ENCODE results near the gene GMCL2.

Gene GMCL2

DNA sequence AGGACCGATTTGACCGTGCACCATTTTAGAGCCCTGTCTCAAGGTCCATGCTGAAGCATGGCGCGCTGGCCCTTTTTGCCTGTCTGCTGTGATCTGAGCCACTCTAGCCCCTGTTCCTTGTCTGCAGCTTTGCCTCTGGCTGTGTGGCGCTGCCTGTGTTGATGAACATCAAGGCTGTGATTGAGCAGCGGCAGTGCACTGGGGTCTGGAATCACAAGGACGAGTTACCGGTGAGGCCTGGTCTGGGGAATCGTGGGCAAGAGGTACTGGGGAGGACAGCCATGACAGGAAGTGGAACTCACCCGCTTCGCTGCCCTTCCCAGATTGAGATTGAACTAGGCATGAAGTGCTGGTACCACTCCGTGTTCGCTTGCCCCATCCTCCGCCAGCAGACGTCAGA lies 39.8 kb downstream of the GMCL2 start:
- no peaks in the 10 kb centered on the region for H3K27me3 ChIP-seq (ENCODE audit: control insufficient read depth in 2 of 2, insufficient read depth in 2 of 2, low read length in 2 of 2)
- no peaks in the 10 kb centered on the region for H3K9me3 ChIP-seq (ENCODE audit: control insufficient read depth in 2 of 2, low read length in 2 of 2)
- H3K27ac ChIP-seq (ENCODE audit: low read depth in 2 of 2, low read length in 2 of 2) = no peak overlapping the region
- no peak overlapping the region for H3K4me3 ChIP-seq (ENCODE audit: low read length in 2 of 2)
- H3K36me3 ChIP-seq (ENCODE audit: control insufficient read depth in 2 of 2, insufficient read depth in 2 of 2, low read length in 2 of 2) = peaks cover 56 to 69% of the 10 kb centered on the region in 2 donors
- H3K4me1 ChIP-seq (ENCODE audit: control insufficient read depth in 2 of 2, insufficient read depth in 2 of 2, low read length in 2 of 2) = peaks cover 0 to 2% of the 10 kb centered on the region in 2 donors
- no peak overlapping the region for H3K9ac ChIP-seq (ENCODE audit: low read depth in 1 of 2, low read length in 2 of 2)

DNA sequence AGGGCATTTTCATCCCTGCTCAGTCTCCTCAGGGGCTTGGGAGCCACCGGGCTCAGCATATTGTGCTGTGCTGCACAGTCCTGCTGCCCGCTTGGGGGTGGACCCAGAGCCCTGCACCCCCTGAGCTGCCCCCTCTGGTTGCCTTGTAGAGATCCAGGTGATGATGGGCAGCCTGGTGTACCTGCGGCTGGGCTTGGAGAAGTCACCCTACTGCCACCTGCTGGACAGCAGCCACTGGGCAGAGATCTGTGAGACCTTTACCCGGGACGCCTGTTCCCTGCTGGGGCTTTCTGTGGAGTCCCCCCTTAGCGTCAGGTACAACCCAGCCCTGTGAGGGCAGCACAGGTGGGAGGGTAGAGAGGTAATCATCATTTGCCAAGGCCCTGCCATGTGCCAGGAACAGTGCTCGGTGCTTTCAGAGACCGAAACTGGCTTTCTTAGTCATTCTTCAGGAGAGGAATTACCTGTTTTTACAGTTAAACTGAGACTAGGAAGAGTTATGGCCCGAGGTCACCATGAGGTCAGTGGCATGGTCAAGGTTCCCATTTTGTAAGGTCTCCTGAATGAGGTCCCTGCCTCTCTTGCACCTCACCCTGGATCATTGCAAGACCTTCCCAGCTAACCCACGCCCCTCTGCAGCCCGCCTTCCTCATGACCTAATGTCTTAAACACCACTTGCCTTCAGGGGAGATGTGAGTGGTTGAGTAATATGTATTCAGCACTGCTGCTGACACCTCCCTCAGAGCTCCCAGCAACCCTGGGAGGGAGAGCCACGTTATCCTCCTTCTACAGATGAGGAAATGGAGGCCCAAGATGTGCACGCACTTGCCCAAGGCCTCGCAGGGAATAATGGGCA lies 41.0 kb downstream of the GMCL2 start:
- no peak overlapping the region for H3K27ac ChIP-seq (ENCODE audit: low read depth in 2 of 2, low read length in 2 of 2)
- no peaks in the 10 kb centered on the region for H3K4me1 ChIP-seq (ENCODE audit: control insufficient read depth in 2 of 2, insufficient read depth in 2 of 2, low read length in 2 of 2)
- no peaks in the 10 kb centered on the region for H3K9me3 ChIP-seq (ENCODE audit: control insufficient read depth in 2 of 2, low read length in 2 of 2)
- H3K36me3 ChIP-seq (ENCODE audit: control insufficient read depth in 2 of 2, insufficient read depth in 2 of 2, low read length in 2 of 2) = peaks cover 61 to 73% of the 10 kb centered on the region in 2 donors
- H3K4me3 ChIP-seq (ENCODE audit: low read length in 2 of 2) = no peak overlapping the region
- H3K9ac ChIP-seq (ENCODE audit: low read depth in 1 of 2, low read length in 2 of 2) = no peak overlapping the region
- H3K27me3 ChIP-seq (ENCODE audit: control insufficient read depth in 2 of 2, insufficient read depth in 2 of 2, low read length in 2 of 2) = no peaks in the 10 kb centered on the region

GRCh38 chr5:178143901-178144300 lies 43.3 kb downstream of the GMCL2 start:
- Histone ChIP-seq H3K4me1 (ENCODE audit: control insufficient read depth in 2 of 2, insufficient read depth in 2 of 2, low read length in 2 of 2) (no peaks in the 10 kb centered on the region), H3K27me3 (ENCODE audit: control insufficient read depth in 2 of 2, insufficient read depth in 2 of 2, low read length in 2 of 2) (no peaks in the 10 kb centered on the region), H3K36me3 (ENCODE audit: control insufficient read depth in 2 of 2, insufficient read depth in 2 of 2, low read length in 2 of 2) (peaks cover 55 to 58% of the 10 kb centered on the region in 2 donors), H3K27ac (ENCODE audit: low read depth in 2 of 2, low read length in 2 of 2) (no peak overlapping the region), H3K9ac (ENCODE audit: low read depth in 1 of 2, low read length in 2 of 2) (no peak overlapping the region), H3K4me3 (ENCODE audit: low read length in 2 of 2) (no peak overlapping the region), H3K9me3 (ENCODE audit: control insufficient read depth in 2 of 2, low read length in 2 of 2) (no peaks in the 10 kb centered on the region)

DNA sequence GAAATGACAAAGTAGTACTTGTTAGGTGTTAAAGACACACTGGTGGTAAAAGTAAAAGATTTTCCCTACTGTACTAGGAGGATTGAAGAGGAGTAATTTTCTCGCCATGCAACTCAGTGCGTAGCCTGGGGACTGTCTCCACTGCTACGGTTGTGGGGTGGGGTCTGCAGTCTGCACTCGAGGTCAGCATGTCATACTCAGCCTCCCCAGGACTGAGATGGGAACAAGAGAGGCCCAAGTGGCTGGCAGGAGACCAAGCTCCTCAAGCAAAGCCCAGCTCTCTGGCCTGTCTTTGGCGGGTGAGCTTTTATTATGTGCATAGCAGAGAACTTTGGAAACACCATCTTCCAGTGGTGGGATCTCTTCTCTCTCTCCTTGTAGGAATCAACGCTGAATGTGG lies 43.9 kb downstream of the GMCL2 start:
- Histone ChIP-seq H3K4me3 (ENCODE audit: low read length in 2 of 2) (no peak overlapping the region), H3K9me3 (ENCODE audit: control insufficient read depth in 2 of 2, low read length in 2 of 2) (no peaks in the 10 kb centered on the region), H3K27ac (ENCODE audit: low read depth in 2 of 2, low read length in 2 of 2) (no peak overlapping the region), H3K36me3 (ENCODE audit: control insufficient read depth in 2 of 2, insufficient read depth in 2 of 2, low read length in 2 of 2) (peaks cover 48 to 52% of the 10 kb centered on the region in 2 donors), H3K4me1 (ENCODE audit: control insufficient read depth in 2 of 2, insufficient read depth in 2 of 2, low read length in 2 of 2) (no peaks in the 10 kb centered on the region), H3K27me3 (ENCODE audit: control insufficient read depth in 2 of 2, insufficient read depth in 2 of 2, low read length in 2 of 2) (no peaks in the 10 kb centered on the region), H3K9ac (ENCODE audit: low read depth in 1 of 2, low read length in 2 of 2) (no peak overlapping the region)

- peaks cover 45 to 49% of the 10 kb centered on the region in 2 donors for H3K36me3 ChIP-seq (ENCODE audit: control insufficient read depth in 2 of 2, insufficient read depth in 2 of 2, low read length in 2 of 2)
Measured at GRCh38 chr5:178142642-178143041, 44.5 kb downstream of the GMCL2 start.

DNA sequence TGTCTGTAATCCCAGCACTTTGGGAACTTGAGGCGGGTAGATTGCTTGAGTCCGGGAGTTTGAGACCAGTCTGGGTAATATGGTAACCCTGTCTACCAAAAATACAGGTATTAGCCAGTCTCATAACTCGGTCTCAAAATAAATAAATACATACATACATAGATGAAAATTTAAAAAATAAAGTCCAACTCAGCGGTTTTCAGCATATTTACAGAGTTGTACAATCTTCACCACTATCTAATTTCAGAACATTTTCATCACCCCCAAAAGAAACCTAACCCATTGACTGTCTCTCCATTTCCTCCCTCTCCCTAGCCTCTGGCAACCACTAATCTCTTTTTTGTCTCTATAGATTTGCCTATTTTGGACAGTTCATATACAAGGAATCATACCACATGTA lies 45.6 kb downstream of the GMCL2 start:
- Histone ChIP-seq H3K4me3 (ENCODE audit: low read length in 2 of 2) (no peak overlapping the region), H3K27ac (ENCODE audit: low read depth in 2 of 2, low read length in 2 of 2) (no peak overlapping the region), H3K27me3 (ENCODE audit: control insufficient read depth in 2 of 2, insufficient read depth in 2 of 2, low read length in 2 of 2) (no peaks in the 10 kb centered on the region), H3K9me3 (ENCODE audit: control insufficient read depth in 2 of 2, low read length in 2 of 2) (no peaks in the 10 kb centered on the region), H3K4me1 (ENCODE audit: control insufficient read depth in 2 of 2, insufficient read depth in 2 of 2, low read length in 2 of 2) (no peaks in the 10 kb centered on the region), H3K36me3 (ENCODE audit: control insufficient read depth in 2 of 2, insufficient read depth in 2 of 2, low read length in 2 of 2) (peaks cover 34 to 41% of the 10 kb centered on the region in 2 donors), H3K9ac (ENCODE audit: low read depth in 1 of 2, low read length in 2 of 2) (no peak overlapping the region)

More at GRCh38 chr5:178142642-178143041, 44.5 kb downstream of the GMCL2 start:
- Histone ChIP-seq H3K27me3 (ENCODE audit: control insufficient read depth in 2 of 2, insufficient read depth in 2 of 2, low read length in 2 of 2) (no peaks in the 10 kb centered on the region), H3K4me3 (ENCODE audit: low read length in 2 of 2) (no peak overlapping the region), H3K27ac (ENCODE audit: low read depth in 2 of 2, low read length in 2 of 2) (no peak overlapping the region), H3K4me1 (ENCODE audit: control insufficient read depth in 2 of 2, insufficient read depth in 2 of 2, low read length in 2 of 2) (no peaks in the 10 kb centered on the region), H3K9me3 (ENCODE audit: control insufficient read depth in 2 of 2, low read length in 2 of 2) (no peaks in the 10 kb centered on the region), H3K9ac (ENCODE audit: low read depth in 1 of 2, low read length in 2 of 2) (no peak overlapping the region)

DNA sequence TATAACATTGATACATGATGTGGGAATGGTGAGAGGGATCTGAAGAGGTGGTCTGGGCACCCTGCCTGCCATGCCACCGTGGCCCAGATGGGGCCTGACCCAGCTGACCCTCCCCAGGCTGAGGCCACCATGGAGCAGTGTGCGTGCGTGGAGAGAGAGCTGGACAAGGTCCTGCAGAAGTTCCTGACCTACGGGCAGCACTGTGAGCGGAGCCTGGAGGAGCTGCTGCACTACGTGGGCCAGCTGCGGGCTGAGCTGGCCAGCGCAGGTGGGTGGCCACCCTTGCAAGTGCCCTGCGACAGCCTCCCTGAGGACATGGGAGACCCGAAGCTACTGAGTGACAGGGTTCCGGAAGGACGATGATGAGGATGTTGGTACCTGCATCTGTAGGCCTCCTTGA lies 49.2 kb downstream of the GMCL2 start:
- Histone ChIP-seq H3K36me3 (ENCODE audit: control insufficient read depth in 2 of 2, insufficient read depth in 2 of 2, low read length in 2 of 2) (peaks cover 27 to 34% of the 10 kb centered on the region in 2 donors), H3K27ac (ENCODE audit: low read depth in 2 of 2, low read length in 2 of 2) (no peak overlapping the region), H3K27me3 (ENCODE audit: control insufficient read depth in 2 of 2, insufficient read depth in 2 of 2, low read length in 2 of 2) (no peaks in the 10 kb centered on the region), H3K9ac (ENCODE audit: low read depth in 1 of 2, low read length in 2 of 2) (no peak overlapping the region), H3K4me3 (ENCODE audit: low read length in 2 of 2) (no peak overlapping the region), H3K9me3 (ENCODE audit: control insufficient read depth in 2 of 2, low read length in 2 of 2) (no peaks in the 10 kb centered on the region), H3K4me1 (ENCODE audit: control insufficient read depth in 2 of 2, insufficient read depth in 2 of 2, low read length in 2 of 2) (no peaks in the 10 kb centered on the region)

DNA sequence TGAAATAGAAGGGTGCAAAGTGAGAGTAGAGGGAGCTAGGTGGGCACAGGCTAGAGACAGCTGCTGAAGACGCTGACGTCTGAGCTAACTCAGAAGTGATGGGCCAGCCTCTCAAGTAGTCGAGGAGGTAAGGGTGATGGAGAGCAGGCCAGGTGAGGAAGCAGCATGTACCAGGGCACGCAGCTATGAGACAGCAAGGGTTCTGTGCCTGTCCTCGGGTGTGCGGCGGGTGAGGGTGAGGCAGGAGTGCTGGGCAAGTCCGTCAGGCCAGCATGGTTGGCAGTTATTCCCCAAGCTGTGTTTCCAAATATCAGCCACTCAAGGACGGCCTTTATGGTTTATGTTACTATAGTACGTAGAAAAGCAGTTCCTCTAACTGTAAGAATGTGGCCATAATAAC lies 50.2 kb downstream of the GMCL2 start:
- Histone ChIP-seq H3K36me3 (ENCODE audit: control insufficient read depth in 2 of 2, insufficient read depth in 2 of 2, low read length in 2 of 2) (peaks cover 17 to 27% of the 10 kb centered on the region in 2 donors), H3K4me1 (ENCODE audit: control insufficient read depth in 2 of 2, insufficient read depth in 2 of 2, low read length in 2 of 2) (no peaks in the 10 kb centered on the region), H3K4me3 (ENCODE audit: low read length in 2 of 2) (no peak overlapping the region), H3K9me3 (ENCODE audit: control insufficient read depth in 2 of 2, low read length in 2 of 2) (no peaks in the 10 kb centered on the region), H3K27me3 (ENCODE audit: control insufficient read depth in 2 of 2, insufficient read depth in 2 of 2, low read length in 2 of 2) (no peaks in the 10 kb centered on the region), H3K27ac (ENCODE audit: low read depth in 2 of 2, low read length in 2 of 2) (no peak overlapping the region), H3K9ac (ENCODE audit: low read depth in 1 of 2, low read length in 2 of 2) (no peak overlapping the region)

Data from mucosa of rectum (tissue), 2 donors.